Neural progenitor cell (in vitro differentiated cells): ENCODE measurements around the gene OR51L1.

Source experiments
- EZH2 ChIP-seq: fragments of 200-600 bp; sonication (generic); IDR thresholded peaks from 2 replicates; pipeline ENCODE4 v1.6.1; 2017; ENCODE audit warnings: antibody characterized with exemption, mild to moderate bottlenecking, moderate library complexity
- EZH2phosphoT487 ChIP-seq: fragments of 200-600 bp; sonication (generic); IDR thresholded peaks from 2 replicates; pipeline ENCODE4 v1.6.1; 2017; ENCODE audit warnings: antibody characterized with exemption
- TF ChIP-seq, protein P1 (sequence below): fragments of 200-600 bp; sonication (generic); IDR thresholded peaks from 2 replicates; pipeline ENCODE4 v1.5.1; 2017; ENCODE audit warnings: antibody characterized with exemption, mild to moderate bottlenecking

DNA sequence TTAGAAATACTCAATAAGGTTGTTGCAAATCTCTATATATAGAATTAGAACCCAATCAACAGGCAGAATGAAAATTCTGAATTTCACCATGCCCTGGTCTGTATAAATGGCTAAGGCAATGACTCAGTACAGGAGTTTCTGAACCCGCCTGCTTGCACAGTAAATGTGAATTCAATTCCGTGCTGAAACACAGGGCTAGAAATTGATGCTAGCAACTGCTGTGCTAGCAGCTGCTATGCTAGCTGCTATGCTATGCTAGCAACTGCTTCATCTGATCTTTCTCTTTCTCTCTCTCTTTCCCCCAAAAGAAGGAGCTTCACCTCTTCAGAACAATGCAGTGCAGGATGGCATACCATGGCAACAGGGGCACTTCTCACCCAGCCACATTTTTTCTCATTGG lies 42.0 kb downstream of the OR51L1 start:
- no peak for TF ChIP-seq EZH2phosphoT487
- TF ChIP-seq, protein P1, sequence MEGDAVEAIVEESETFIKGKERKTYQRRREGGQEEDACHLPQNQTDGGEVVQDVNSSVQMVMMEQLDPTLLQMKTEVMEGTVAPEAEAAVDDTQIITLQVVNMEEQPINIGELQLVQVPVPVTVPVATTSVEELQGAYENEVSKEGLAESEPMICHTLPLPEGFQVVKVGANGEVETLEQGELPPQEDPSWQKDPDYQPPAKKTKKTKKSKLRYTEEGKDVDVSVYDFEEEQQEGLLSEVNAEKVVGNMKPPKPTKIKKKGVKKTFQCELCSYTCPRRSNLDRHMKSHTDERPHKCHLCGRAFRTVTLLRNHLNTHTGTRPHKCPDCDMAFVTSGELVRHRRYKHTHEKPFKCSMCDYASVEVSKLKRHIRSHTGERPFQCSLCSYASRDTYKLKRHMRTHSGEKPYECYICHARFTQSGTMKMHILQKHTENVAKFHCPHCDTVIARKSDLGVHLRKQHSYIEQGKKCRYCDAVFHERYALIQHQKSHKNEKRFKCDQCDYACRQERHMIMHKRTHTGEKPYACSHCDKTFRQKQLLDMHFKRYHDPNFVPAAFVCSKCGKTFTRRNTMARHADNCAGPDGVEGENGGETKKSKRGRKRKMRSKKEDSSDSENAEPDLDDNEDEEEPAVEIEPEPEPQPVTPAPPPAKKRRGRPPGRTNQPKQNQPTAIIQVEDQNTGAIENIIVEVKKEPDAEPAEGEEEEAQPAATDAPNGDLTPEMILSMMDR: no peak
- TF ChIP-seq EZH2: no peak
